Stimulated activated CD4-positive, alpha-beta T cell treated with anti-CD3 and anti-CD28 coated beads, Interleukin-4, amount 100 ng/mL, for 1 hour (primary cell): ENCODE measurements around the gene TARS1.
"Not testable (repeated sequence)": the region's sequence is repeated elsewhere in the genome, so short reads cannot be mapped to it uniquely, and the experiment has no call there.

Source experiments
- DNase-seq: peaks from one replicate; pipeline ENCODE4 v3.0.0-alpha.2; 2020

Gene TARS1

GRCh38 chr5:33489481-33490067 lies 48.8 kb downstream of the TARS1 start:
- DNase-seq = no peak

GRCh38 chr5:33490071-33490665 lies 49.4 kb downstream of the TARS1 start:
- DNase-seq = no peak

DNA sequence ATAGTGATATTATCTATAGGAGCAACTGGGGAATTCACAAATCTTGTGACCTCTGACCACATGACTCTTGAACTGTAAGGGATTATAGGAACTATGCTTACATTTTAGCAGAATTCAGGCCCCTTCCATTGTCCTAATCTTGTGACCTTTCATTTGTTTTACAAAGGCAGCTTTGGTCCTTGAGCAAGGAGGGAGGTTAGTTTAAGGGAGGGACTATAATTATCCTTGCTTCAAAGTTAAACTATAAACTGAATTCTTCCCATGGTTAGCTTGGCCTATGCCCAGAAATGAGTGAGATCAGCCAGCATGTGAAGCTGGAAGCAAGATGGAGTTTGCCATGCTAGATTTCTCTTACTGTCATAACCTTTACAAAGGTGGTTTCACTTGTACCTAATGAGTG lies 51.2 kb downstream of the TARS1 start:
- DNase-seq = no peak

- no peak for DNase-seq
Measured at GRCh38 chr5:33494466-33494865, 53.7 kb downstream of the TARS1 start.

DNA sequence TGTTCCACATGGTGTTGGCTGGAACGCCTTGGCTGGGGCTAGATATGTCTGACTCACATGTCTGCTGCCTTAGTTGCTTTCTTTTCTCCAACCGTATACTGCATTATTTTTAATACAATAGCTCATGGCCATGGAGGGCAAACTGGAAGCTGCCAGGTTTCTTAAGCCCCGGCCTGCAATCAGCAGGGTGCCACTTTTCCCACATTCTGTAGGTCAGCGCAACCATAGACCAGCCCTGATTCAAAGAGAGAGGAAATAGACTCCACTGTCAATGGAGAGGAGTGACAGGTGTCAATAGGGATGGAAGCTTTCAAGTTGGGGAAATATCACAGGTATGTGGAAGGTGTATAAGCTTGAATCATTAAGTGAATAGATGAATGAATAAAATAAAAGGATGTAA lies 60.5 kb downstream of the TARS1 start:
- no peak for DNase-seq

GRCh38 chr5:33501899-33502298 lies 61.1 kb downstream of the TARS1 start:
- DNase-seq = no peak

GRCh38 chr5:33504570-33504969 lies 63.8 kb downstream of the TARS1 start:
- no peak for DNase-seq

GRCh38 chr5:33507426-33507825 lies 66.7 kb downstream of the TARS1 start:
- no peak for DNase-seq

- no peak for DNase-seq
Measured at GRCh38 chr5:33509036-33509435, 68.3 kb downstream of the TARS1 start.

- no peak for DNase-seq
Measured at GRCh38 chr5:33513462-33514185, 72.9 kb downstream of the TARS1 start.

DNA sequence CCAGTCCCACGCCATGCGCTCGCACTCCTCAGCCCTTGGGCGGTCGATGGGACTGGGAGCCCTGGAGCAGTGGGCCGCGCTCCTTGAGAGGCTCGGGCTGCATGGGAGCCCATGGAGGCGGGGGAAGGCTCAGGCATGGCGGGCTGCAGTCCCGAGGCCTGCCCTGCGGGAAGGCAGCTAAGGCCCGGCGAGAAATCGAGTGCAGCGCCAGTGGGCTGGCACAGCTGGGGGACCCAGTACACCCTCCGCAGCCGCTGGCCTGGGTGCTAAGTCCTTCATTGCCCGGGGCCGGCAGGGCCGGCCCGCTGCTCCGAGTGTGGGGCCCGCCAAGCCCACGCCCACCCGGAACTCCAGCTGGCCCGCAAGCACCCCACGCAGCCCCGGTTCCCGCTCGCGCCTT lies 74.6 kb downstream of the TARS1 start:
- DNase-seq = not testable (repeated sequence)

DNA sequence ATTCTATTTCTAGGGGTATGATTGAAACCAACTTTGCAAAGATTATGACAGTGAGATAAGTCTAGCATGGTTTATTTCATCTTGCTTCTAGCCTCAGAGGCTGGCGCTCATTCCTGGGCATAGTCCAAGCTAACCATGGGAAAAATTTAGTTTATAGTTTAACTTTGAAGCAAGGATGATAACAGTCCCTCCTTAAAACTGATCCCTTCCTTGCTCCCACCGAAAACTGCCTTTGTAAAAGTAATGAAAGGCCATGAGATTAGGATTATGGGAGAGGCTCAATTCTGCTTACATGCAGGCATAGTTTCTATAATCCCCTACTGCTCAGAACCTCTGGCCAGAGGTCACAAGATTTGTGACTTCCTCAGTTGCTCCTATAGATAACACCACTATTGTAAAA lies 75.7 kb downstream of the TARS1 start:
- no peak for DNase-seq
